Jurkat, Clone E6-1 (cell line): ENCODE results near the gene ADCYAP1.

Source experiments
- DNase-seq: peaks from one replicate; pipeline ENCODE4 v3.0.0-alpha.2; 2011; ENCODE audit warnings: low read depth, low spot score
- H3K4me3 ChIP-seq: 2 replicates; pipeline ENCODE4 v1.5.1; 2011; ENCODE audit warnings: mild to moderate bottlenecking, low read length, control low read depth, moderate library complexity

The ADCYAP1 gene

DNA sequence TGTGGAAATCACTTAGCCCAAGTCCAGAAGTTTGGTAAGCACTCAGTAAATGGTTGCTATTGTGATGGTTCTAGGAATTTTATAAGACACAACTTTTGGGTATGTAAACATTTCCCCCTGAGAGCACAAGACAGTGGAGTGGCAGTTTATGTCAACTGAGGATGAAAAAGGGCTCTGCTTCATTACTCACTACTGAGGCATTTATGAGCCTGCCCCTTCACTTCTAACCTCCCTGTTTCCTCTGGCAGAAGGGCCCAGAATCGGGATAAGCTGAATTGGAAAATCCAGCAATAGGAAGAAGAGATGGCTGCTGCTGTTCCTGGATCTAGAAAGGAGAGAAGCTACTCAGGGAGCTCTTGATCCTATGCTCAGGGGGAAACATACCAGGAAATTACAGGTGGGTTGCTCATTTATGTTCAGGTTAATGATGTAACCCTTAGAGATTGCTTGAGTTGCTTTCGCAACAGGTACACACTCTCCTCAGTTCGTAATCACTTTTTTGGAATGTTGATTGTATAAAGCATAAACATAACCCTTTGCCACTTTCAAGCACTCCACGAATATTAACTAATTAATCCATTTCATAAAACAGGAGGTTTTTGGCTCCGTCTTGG is 46.3 kb downstream of the ADCYAP1 start:
- H3K4me3 ChIP-seq, result no peak overlapping the region
- no peak for DNase-seq

DNA sequence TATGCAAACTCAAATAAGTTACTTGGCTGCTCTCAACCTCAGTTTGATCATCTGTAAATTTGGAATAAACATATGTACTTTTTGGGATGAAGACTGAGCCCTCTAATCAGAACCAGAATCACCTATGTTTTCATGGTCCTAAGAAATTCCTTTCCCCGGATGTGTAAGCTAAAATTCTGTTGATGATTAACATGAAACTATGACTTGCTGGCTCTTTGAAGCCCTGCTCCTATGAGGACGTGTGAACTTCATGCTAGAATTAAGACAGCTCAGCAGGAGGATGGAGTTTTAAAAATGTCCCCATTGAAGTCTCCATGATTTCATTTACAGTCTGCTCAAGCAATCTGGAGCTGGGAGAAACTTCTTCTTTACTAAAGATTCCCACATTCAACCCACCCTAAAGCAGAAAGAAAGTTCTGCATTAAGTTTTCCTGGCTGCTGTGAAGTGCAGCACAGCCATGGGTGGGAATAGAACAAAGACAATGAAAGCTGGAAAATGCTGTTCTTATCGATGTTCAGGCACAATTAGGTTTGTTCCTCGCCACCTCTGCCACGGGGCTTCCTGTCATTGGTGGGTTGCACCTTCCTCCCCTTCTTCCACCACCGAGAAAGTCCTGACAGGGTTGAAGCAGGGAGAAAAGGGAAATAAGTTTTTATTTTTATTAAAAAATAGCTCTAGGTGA is 50.9 kb downstream of the ADCYAP1 start:
- H3K4me3 ChIP-seq, result no peak overlapping the region
- DNase-seq, result no peak

DNA sequence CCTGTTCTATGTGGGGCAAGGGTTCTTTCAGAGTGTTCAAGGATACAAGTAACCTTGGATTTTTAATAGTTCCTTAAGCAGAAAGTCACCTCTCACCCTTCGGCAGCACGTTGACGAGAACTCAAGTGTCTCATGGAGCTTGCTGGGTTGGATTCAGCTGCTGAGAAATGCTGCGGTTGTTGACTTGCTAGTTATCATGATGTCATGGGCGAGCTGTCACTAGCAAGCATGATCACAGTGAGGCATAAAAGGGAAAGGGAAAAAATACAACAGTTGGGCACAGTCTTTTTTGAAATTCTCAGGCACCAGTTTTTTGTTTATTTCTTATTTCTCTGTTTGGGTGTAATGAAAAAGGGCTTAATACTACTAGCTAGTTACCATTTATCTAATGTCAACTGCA is 53.2 kb downstream of the ADCYAP1 start:
- H3K4me3 ChIP-seq, result no peak overlapping the region
- no peak for DNase-seq

DNA sequence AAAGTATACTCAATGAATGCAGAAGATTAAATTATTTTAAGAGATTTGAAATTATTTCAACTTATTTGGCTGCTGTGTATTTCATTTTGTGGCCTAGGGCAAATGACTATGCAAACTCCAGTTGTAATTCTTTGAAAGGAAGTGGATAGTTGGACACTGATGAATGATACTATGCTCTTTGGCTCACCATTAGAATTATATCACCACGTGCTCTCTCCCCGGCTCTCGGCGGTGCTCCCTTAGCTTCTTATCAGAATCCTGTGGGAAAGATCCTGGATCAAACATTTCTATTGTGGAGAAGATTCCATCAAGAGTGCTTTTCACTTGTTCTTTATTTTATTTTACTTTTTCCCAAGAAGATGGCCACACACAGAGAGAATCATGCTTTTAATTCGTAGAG is 55.2 kb downstream of the ADCYAP1 start:
- no peak for DNase-seq
- H3K4me3 ChIP-seq, result no peak overlapping the region
